GM19025 (cell line): ENCODE data around the gene HAUS8.
"Not testable (repeated sequence)": the region's sequence is repeated elsewhere in the genome, so short reads cannot be mapped to it uniquely, and the experiment has no call there.

ENCODE experiments used
- ATAC-seq: cut with Tn5 transposase; IDR thresholded peaks from one replicate; pipeline ENCODE4 v1.9.1; 2021; ENCODE audit warnings: mild to moderate bottlenecking, low read depth, moderate library complexity; ENCODE audit not compliant: unreplicated experiment

HAUS8 gene

DNA sequence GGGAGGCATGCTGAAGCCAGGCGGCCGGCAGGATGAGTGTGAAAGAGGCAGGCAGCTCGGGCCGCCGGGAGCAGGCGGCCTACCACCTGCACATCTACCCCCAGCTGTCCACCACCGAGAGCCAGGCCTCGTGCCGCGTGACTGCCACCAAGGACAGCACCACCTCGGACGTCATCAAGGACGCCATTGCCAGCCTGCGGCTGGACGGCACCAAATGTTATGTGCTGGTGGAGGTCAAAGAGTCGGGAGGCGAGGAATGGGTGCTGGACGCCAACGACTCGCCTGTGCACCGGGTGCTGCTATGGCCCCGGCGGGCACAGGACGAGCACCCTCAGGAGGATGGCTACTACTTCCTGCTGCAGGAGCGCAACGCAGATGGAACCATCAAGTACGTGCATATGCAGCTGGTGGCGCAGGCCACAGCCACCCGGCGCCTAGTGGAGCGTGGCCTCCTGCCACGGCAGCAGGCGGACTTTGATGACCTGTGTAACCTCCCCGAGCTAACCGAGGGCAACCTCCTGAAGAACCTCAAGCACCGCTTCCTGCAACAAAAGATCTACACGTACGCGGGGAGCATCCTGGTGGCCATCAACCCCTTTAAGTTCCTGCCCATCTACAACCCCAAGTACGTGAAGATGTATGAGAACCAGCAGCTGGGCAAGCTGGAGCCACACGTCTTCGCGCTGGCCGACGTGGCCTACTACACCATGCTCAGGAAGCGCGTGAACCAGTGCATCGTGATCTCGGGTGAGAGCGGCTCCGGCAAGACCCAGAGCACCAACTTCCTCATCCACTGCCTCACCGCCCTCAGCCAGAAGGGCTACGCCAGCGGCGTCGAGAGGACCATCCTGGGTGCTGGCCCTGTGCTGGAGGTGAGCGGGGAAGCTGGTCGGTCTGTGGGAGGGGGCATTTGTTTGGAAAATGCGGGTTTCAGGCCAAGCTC, 26.7 kb upstream of the HAUS8 start:
- no peak for ATAC-seq

DNA sequence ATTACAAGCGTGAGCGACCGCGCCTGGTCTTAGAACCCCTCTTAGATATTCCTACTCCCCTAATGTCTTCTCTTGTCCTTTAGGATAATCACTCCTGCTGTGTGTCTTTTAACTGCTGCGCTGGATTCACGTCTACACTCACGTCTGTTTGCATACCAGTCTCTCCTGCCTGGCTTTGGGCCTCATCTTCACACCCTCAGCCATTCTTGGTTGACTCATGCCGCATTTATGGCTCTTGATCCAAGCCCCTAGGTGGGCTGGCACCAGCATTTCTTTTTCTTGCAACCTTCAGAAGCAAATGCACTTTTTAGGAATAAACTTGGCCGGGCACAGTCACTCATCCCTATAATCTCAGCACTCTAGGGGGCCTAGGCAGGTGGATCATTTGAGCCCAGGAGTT, 23.1 kb upstream of the HAUS8 start:
- ATAC-seq, result no peak

DNA sequence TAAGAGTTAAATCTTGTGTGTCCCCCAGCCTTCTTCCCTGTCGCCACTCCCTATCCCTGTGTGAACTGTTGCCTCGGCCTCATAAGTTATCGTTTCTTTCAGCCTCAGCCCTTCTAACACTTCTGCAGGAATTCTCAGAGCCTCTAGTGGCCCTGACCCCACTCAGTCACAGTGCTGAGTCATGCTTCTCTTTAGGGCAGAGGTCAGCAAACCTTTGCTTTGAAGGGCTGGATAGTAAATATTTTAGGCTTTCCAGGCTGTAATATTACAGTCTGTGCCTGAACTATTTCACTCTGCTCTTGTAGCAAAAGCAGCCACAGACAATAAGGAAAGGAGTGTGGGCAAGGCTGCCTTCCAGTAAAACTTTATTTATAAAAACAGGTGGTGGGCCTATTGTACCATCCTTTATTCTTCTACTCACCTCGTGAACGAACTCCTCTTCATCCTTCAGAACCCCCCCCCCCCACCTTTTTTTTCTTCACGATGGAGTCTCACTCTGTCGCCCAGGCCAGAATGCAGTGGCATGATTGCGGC, 22.4 kb upstream of the HAUS8 start:
- ATAC-seq, result no peak

DNA sequence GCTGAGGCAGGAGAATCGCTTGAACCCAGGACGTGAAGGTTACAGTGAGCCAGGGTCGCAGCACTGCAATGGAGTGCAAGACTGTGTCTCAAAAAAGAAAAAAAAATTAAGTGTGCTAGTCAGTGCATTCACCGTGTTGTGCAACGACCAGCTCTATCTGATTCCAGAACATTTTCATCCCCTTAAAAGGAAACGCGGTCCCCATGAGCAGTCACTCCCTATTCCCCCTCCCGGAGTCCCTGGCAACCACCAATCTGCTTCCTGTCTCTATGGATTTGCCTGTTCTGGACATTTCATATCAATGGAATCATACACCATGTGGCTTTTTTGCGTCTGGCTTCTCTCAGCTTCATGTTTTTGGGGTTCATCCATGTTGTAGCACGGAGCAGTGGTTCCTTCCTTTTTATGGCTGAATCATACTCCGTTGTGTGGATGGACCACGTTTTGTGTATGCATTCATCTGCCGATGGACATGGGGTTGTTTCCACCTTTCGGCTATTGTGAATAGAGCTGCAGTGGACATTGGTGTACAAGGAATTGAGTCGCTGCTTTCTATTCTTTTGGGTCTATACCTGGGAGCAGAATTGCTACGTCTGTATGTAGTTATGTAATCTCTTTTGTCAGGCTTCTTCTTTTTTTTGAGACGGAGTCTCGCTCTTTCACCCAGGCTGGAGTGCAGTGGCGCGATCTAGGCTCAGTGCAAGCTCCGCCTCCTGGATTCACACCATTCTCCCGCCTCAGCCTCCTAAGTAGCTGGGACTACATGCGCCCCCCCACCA, 20.1 kb upstream of the HAUS8 start:
- no peak for ATAC-seq

DNA sequence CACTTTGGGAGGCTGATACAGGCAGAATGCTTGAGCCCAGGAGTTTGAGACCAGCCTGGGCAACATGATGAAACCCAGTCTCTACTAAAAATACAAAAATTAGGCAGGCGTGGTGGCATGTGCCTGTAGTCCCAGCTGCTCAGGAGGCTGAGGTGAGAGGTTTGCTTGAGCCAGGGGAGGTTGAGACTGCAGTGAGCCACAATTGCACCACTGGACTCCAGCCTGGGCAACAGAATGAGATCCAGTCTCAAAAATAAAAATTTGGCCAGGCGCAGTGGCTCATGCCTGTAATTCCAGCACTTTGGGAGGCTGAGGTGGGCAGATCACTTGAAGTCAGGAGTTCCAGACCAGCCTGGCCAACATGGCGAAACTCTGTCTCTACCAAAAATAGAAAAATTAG, 19.4 kb upstream of the HAUS8 start:
- not testable (repeated sequence) for ATAC-seq

DNA sequence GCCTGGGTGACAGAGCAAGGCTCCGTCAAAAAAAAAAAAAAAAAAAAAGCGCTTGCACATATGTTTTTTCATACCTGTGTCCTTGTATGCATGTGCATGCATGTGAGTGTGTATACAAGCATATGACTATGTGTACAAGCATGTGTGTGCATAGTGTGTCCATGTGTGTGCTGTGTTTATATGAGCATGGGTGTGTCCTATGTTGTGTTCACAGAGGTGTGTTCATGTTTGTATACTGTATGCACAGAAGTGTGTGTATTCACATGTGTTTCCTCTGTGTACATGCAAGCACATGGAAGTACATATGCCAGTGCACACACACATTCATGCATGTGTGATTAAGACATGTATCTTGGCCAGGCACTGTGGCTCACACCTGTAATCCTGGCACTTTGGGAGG, 17.4 kb upstream of the HAUS8 start:
- no peak for ATAC-seq

DNA sequence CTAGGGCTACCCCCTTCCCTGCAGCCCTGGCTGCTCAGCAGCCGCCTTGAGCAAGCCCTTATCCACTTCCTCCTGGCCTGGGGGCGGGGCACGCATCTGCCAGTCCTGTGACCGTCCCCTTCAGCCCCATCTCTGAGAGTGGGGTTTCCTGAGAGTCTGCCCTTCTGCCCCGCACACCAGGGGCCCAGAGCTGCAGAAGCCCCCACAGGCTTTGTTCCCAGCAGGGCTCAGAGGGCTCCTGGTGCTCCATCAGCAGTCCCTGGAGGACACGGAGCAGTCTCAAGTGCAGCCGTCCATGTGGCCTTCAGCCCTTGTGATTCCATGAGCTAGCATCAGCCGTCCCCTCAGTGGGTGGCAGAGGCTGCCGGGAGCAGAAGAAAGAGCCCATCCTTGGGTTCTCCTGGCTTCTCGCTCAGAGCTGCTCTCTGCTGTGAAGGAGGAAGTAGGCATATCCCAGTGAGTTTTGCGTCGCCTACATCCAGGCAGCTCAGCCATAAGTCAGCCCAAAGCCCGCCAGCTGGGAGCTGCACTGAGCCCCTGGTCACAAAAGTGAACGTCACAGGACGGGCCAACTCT, 16.6 kb upstream of the HAUS8 start:
- ATAC-seq, result no peak

DNA sequence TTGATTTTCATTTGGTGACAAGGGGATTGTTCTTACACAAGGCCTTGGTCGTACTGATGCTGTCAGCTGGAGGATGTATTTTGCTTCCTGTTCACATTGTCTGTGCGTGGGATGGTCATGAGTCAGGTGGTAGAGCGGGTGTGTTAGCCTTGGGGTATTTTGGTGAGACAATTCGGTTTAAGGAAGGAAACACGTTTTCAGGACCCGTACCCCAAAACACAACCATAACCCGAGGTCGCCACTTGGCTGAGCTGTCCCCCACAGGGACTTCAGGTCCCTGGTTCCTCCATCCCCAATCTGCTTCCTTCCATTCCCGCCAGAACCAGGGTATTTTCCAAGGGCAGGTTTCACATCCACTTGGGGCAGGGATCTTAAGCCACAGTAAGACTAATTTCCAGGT, 15.3 kb upstream of the HAUS8 start:
- no peak for ATAC-seq

DNA sequence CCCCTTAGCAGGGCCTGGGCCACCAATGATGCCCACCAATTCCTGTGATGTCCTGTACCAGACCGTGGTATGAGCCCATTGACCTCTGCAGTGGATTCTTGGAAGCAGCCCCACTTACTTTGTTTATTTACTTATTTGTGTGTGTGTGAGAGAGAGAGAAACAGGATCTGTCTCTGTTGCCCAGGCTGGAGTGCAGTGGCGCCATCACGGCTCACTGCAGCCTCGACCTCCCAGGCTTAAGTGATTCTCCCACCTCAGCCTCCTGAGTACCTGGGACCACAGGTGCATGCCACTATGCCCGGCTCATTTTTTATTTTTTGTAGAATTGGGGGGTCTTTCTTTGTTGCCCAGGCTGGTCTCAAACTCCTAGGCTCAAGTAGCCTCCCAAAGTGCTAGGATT, 13.3 kb upstream of the HAUS8 start:
- no peak for ATAC-seq

DNA sequence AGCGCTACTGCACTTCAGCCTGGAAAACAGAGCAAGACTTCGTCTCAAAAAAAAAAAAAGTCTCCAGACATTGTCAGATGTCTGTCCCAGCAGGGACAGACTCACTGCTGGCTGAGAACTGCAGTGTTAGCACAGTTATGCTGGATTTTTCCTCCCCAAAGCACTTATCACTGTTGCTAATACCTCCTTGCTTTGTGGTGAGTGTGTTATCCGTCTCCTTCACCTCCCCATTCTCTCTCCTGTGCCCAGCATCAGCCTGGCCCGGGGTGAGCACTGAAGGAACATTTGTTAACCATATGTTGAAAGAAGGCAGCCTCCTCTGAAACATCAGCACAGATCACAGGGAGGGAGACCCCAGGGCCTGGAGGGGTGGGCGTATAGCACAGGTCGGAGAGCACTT, 11.6 kb upstream of the HAUS8 start:
- no peak for ATAC-seq

DNA sequence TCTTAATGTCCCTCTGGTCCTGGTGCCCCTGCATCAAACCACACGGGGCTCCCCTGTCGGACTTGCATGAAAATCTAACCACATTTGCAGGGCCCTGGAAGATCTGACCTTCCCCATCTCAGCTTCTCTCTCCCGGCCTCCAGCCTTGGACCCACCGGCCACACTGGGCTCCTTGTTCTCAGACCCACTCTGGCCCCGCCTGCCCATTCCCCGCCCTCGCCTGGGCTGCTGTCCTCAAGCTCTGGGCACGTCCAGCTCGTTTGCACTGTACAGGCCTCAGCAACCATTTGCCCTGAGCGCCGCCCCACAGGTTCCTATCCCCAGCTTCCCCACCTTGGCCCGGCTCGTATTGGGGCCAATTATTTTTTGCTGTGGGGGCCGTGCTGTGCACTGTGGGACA, 10.9 kb upstream of the HAUS8 start:
- no peak for ATAC-seq

DNA sequence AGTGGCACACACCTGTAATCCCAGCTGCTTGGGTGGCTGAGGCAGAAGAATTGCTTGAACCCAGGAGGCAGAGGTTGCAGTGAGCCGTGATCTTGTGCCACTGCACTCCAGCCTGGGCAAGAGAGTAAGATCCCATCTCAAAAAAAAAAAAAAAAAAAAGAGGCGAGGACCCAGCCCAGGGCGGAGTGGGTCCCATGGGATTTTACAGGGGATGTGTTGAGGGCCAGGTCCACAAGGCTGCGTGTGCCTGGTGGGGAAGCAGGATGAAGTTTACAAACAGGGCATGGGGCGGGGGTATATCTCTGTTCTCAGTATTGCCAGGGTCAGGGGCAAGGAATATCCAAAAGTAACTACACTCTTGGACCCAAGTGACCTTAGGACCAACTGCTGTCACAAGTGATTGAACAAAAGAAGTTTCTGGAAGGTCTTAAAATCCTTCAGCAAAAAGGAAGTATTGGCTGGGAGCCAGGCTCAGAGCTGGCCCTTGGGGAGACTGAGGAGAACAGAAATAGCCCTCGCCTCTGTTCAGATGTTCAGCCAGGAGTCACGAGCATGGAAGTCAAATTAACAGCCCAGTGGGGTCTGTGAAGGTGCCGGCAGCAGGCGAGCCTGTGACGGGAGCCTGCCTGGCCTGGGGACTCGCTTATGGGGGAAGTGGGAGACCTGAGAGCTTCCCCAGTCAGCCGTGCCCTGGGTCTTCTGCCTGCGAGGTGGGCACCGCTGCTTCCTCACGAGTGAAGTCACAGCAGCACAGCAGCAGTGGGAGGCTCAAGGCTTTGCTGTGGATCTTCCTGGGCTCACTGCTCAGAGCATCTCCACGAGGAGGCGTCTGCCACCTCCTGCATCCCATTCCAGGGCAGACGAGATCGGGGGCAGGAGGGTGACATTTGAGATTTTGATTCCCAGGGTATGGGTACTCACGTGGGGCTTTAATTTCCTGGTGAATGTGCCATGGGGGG, 6.7 kb upstream of the HAUS8 start:
- no peak for ATAC-seq

DNA sequence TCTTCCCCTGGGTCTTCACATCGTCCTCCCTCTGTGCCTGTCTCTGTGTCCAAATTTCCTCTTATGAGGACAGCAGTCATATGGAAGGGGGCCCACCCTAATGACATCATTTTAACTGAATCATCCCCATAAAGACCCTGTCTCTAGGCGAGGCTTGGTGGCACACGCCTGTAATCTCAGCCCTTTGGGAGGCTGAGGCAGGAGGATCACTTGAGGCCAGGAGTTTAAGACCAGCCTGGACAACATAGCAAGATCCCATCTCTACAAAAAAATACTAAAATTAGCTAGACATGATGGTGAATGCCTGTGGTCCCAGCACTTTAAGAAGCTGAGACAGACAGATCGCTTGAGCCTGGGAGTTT, 5.2 kb upstream of the HAUS8 start:
- ATAC-seq, result no peak

DNA sequence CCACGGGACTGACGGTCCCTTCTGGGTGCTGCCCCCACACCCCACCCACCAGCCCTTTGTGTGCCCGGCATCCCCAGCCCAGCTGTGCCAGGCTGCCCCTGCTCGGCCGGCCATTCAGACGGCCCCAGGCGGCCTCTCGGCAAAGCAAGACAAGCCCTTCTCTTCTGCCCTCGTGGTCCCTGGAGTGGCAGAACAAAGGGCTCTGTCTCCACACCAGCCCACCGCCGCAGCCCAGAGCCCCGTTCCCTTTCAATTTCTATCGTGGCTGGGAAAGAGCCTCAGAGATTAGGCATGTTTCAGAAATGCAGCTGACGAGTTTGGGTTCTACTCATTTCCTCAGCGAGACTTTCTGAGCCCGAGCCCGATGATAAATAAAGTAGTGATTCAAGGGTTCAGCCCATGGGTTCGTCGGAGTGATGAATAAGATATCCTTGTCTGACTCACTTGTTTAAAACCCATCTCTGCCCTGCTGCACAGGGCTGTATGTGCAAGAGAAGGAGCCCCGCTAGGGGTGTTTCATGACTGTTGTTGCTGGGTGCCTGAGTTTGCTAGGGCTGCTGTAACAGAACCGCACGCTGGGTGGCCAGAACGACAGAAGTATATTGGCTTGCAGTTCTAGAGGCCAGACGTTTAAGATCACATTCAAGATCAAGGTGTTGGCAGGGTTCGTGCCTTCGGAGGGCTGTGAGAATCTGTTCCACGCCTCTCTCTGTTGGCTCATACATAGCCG, 4.6 kb upstream of the HAUS8 start:
- ATAC-seq, result peak; percentile 29

DNA sequence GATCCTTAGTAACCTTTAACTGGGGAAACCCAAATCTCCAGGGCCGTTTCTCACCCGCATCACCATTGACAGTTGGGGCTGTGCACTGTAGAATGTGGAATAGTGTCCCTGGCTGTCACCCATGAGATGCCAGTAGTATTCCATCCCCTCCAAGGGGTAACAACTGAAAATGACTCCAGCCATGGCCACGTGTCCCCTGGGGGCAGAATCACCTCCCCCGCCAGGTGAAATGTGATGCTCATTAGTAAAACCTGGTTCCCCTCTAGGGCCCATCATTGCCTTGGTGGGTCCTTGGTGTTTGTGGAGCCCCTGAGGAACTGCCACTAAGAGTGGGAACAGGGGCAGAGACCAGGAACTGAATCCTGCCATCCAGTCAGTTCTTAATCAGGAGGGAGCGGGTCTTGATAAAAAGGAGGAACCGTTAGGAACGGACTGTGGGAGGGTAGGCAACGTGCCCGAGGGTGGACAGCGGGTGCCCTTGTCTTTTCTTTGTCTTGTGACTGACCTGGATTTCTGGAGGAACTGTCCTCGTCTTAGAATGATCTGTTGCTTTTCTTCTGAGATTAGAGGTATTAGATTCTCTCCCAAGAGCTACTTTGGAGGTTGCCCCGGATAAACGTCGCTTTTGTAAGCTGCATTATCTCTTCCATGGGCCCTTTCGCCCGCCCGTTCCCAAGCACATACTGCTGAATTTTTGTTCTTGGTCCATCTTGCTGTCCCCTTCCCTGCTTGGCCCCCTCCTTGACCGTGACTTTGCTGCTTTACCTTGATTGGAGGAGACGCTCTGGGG, 3.9 kb upstream of the HAUS8 start:
- ATAC-seq, result no peak

DNA sequence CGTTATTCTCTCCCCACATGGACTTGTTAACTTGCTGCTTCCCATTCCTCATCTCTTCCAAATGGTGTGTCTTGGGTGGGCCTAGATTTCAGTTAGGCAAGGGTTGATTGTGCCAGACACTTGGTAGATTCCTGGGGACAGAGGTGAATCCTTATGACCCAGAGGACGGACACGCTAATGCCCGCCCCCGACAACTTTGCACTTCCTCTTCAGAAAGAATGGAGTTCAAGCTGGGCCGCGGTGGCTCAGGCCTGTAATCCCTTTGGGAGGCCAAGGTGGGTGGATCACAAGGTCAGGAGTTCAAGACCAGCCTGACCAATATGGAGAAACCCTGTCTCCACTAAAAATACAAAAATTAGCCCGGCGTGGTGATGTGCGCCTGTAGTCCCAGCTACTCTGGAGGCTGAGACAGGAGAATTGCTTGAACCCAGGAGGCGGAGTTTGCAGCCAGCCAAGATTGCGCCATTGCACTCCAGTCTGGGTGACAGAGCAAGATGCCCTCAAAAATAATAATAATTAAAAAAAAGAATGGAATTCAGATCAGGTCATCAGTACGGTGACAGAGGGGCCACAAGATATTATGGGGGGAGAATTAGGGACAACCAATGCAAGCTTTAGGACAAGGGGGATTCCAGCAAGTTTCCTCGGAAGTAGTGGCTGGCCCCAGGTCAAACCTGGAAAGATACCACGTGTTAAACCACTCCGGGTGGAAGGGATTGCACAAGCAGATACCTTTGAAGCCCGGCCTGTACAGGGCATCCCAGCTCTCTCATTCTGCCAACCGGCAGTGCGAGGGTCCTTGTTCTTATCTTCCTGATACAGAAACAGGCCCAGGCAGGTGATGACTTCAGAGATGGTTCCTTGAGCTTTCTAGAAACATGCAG, 3.0 kb upstream of the HAUS8 start:
- no peak for ATAC-seq

DNA sequence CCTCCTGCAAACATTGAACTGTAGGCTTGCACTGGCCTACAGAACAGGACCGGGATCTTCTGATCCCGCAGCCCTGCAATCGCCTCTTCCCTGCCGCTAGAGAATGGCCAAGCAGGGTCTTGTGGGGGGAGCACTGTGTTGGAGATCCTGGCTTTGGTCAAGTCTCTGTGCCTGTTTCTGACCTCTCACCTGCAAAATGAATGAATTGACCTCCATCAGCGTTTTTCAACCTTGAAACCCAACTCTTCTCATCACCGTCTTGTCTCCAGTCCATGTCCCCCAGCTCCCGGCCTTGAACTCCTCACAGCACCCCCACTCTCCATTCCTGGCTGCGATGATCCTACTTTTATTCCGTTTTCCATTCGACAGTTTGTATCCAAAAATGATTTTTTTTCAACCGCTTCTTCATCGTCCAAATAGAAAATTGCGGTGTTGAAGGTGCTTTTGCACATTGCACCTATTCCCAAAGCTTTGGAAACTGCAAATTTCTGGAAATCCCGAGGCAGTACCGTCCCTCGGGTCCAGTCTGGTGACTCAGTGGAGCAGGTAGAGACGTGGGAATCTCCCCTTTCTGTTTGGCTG, 2.3 kb upstream of the HAUS8 start:
- ATAC-seq, result no peak
